ENCODE results near the gene IL1RAP.
A peak's percentile ranks its signal among the peaks of the same experiment; 100 is the strongest.
"Not testable (repeated sequence)": the region's sequence is repeated elsewhere in the genome, so short reads cannot be mapped to it uniquely, and the experiment has no call there.

Gene IL1RAP

GRCh38 chr3:190506271-190506670 is 7.6 kb upstream of the IL1RAP start:
- DNase-seq, result no peak

GRCh38 chr3:190512666-190513065 is 1.2 kb upstream of the IL1RAP start:
- DNase-seq, result no peak

GRCh38 chr3:190514413-190515153 is 698 bp downstream of the IL1RAP start:
- peak in 41 of 58 donors; percentile 5 to 64 (median 33) for DNase-seq

GRCh38 chr3:190516416-190516815 is 2.5 kb downstream of the IL1RAP start:
- no peak for DNase-seq

GRCh38 chr3:190517687-190518086 is 3.8 kb downstream of the IL1RAP start:
- no peak for DNase-seq

GRCh38 chr3:190518531-190518930 is 4.6 kb downstream of the IL1RAP start:
- DNase-seq, result not testable (repeated sequence)

GRCh38 chr3:190519886-190520285 is 6.0 kb downstream of the IL1RAP start:
- no peak for DNase-seq

- no peak for DNase-seq
Observed at GRCh38 chr3:190521998-190522397, 8.1 kb downstream of the IL1RAP start.

GRCh38 chr3:190522621-190523222 is 8.8 kb downstream of the IL1RAP start:
- DNase-seq, result no peak

- DNase-seq, result no peak
Observed at GRCh38 chr3:190524942-190525341, 11.1 kb downstream of the IL1RAP start.

- no peak for DNase-seq
Observed at GRCh38 chr3:190525634-190526033, 11.7 kb downstream of the IL1RAP start.

GRCh38 chr3:190526787-190527762 is 13.2 kb downstream of the IL1RAP start:
- DNase-seq, result no peak

GRCh38 chr3:190528706-190529105 is 14.8 kb downstream of the IL1RAP start:
- DNase-seq, result no peak

GRCh38 chr3:190531406-190531805 is 17.5 kb downstream of the IL1RAP start:
- DNase-seq, result no peak

GRCh38 chr3:190532731-190533203 is 18.9 kb downstream of the IL1RAP start:
- no peak for DNase-seq

GRCh38 chr3:190533511-190534281 is 19.8 kb downstream of the IL1RAP start:
- DNase-seq, result peak in 44 of 58 donors; percentile 3 to 67 (median 36)

GRCh38 chr3:190534386-190534785 is 20.5 kb downstream of the IL1RAP start:
- DNase-seq, result no peak

GRCh38 chr3:190534986-190535385 is 21.1 kb downstream of the IL1RAP start:
- DNase-seq, result no peak

- DNase-seq, result no peak
Observed at GRCh38 chr3:190537146-190537545, 23.3 kb downstream of the IL1RAP start.

GRCh38 chr3:190538288-190538687 is 24.4 kb downstream of the IL1RAP start:
- no peak for DNase-seq

- no peak for DNase-seq
Observed at GRCh38 chr3:190539526-190539925, 25.6 kb downstream of the IL1RAP start.

All from anterior cingulate cortex (tissue), 58 donors.